Activated CD8-positive, alpha-beta T cell treated with anti-CD3 and anti-CD28 coated beads, Interleukin-2, amount 10 ng/mL, durations not matched to agents 7 days and 5 days (primary cell): ENCODE data around the gene MPP2. TPM values are rescaled to one million over a fixed set of nuclear protein-coding genes. Genes with fewer than 3 reads are reported as not detected.

Experiments
- ATAC-seq: fragments of 150-1000 bp; cut with Tn5 transposase; one replicate; pipeline ENCODE4 v1.10.0; 2021; ENCODE audit warnings: moderate library complexity
- CTCF ChIA-PET: fragments of 350-600 bp; sonication (Branson Sonifier 250); formaldehyde crosslinking; loops from one replicate; lab custom pipeline; 2021; ENCODE audit warnings: antibody characterized with exemption; lab: Charles Lee
- POLR2A ChIA-PET: fragments of 350-600 bp; sonication (Branson Sonifier 250); formaldehyde crosslinking; loops from one replicate; lab custom pipeline; 2021; ENCODE audit warnings: antibody characterized with exemption; lab: Charles Lee
- DNase-seq: peaks from one replicate; pipeline ENCODE4 v3.0.0-alpha.2; 2020
- H3K27ac Mint-ChIP-seq: one replicate; pipeline ENCODE4 v1.8.0; 2021; ENCODE audit warnings: mild to moderate bottlenecking, mixed read lengths
- H3K27me3 Mint-ChIP-seq: one replicate; pipeline ENCODE4 v1.8.0; 2021; ENCODE audit warnings: low read depth, mixed read lengths
- H3K36me3 Mint-ChIP-seq: one replicate; pipeline ENCODE4 v1.8.0; 2021; ENCODE audit warnings: low read depth, mixed read lengths
- H3K4me1 Mint-ChIP-seq: one replicate; pipeline ENCODE4 v1.8.0; 2021; ENCODE audit warnings: low read depth, mixed read lengths
- H3K4me3 Mint-ChIP-seq: one replicate; pipeline ENCODE4 v1.8.0; 2021; ENCODE audit warnings: mild to moderate bottlenecking, mixed read lengths
- H3K9me3 Mint-ChIP-seq: one replicate; pipeline ENCODE4 v1.8.0; 2022; ENCODE audit warnings: mixed read lengths; ENCODE audit not compliant: insufficient read depth
- total RNA-seq, 2 experiments: library from RNA; stranded (reverse); gene quantifications; one replicate each; pipeline ENCODE4 v1.2.3, GENCODE V29; 2021

The MPP2 gene
- total RNA-seq, 2 experiments from 2014 or later: 1.2 to 1.8 TPM

- ChIA-PET CTCF (interaction anchor here (1.2 kb wide), 1 partner anchor 201 kb away, joined by 3 read pairs; no protein-coding TSS in a partner anchor), POLR2A (no interaction called here)
- Mint-ChIP-seq H3K27me3 (peaks cover 18% of the 10 kb centered on the region), H3K27ac (no peak overlapping the region), H3K4me3 (no peak overlapping the region), H3K36me3 (no peaks in the 10 kb centered on the region), H3K4me1 (no peaks in the 10 kb centered on the region), H3K9me3 (no peaks in the 10 kb centered on the region)
- ATAC-seq (no peak), DNase-seq (no peak)
These were observed 66.5 kb downstream of the MPP2 start for GRCh38 chr17:43840814-43841213.

GRCh38 chr17:43839670-43840108 is 67.6 kb downstream of the MPP2 start:
- no peaks in the 10 kb centered on the region for H3K36me3 Mint-ChIP-seq
- ChIA-PET POLR2A (no interaction called here), CTCF (interaction anchor here (1.2 kb wide), 1 partner anchor 202 kb away, joined by 3 read pairs; no protein-coding TSS in a partner anchor)
- no peak overlapping the region for H3K27ac Mint-ChIP-seq
- no peak overlapping the region for H3K4me3 Mint-ChIP-seq
- no peak for DNase-seq
- no peaks in the 10 kb centered on the region for H3K9me3 Mint-ChIP-seq
- no peak for ATAC-seq
- H3K27me3 Mint-ChIP-seq: peaks cover 20% of the 10 kb centered on the region
- no peaks in the 10 kb centered on the region for H3K4me1 Mint-ChIP-seq

GRCh38 chr17:43834106-43834505 is 73.2 kb downstream of the MPP2 start:
- POLR2A ChIA-PET: no interaction called here
- Mint-ChIP-seq H3K4me1 (peaks cover 5% of the 10 kb centered on the region), H3K36me3 (no peaks in the 10 kb centered on the region), H3K27ac (no peak overlapping the region), H3K9me3 (no peaks in the 10 kb centered on the region), H3K4me3 (no peak overlapping the region), H3K27me3 (peaks cover 45% of the 10 kb centered on the region)
- DNase-seq (no peak), ATAC-seq (no peak)
- CTCF ChIA-PET: interaction anchor here (1.4 kb wide), 1 partner anchor 12 kb away, joined by 4 read pairs; no protein-coding TSS in a partner anchor

DNA sequence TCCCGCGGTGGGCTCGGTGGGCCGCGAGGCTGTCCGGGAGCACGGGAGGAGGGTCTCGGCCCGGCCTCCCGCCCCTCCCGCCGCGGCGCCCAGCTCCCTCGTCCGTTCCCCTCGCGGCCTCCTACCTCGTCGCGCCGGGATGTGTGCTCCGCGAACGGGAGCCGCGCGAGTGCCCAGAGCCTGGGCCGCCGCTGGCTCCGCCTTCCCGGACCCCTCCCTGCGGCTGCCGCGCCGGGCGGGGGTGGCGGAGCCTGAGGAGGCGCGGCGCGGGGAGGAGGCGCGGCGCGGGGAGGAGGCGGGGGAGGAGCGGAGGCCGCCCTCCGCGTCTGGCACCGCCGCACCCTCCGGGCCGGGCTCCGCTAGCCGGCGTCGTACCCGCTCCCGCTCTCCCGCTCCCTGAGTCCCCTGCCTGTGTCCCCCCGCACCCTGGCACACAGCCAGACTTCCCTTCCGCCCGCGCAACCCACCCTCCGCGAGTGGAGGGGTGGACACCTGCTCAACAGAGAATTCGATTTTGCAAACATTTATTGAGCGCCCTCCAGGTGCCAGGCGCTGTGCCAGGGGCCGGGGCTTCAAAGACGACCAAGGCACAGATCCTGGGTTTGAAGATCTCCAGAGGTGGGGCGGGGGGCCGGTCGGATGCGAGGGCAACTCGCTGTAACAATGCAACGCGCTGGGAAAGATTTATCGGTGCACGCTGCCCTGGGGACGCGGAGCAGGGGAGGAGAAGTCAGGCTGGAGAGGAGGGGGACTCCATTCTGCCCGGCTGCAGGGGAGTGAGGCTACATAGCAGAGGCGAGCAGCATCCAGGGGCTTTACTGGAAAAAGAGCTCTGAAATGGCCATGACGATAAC is 74.1 kb downstream of the MPP2 start, which contains the start of gene MPP3:
TSS of gene MPP3 (minus strand) at position 171 of the 854 bp plus-strand sequence. CDS start 1,240 bp downstream, outside the sequence.
- peaks cover 45% of the 10 kb centered on the region for H3K27me3 Mint-ChIP-seq
- peak within 1 kb of the TSS; percentile 50 for H3K4me3 Mint-ChIP-seq
- DNase-seq (peak; percentile 37), ATAC-seq (peak; percentile 84)
- peaks cover 5% of the 10 kb centered on the region for H3K4me1 Mint-ChIP-seq
- H3K27ac Mint-ChIP-seq: no peak within 1 kb of the TSS
- POLR2A ChIA-PET: no interaction called here
- CTCF ChIA-PET: interaction anchor here (1.4 kb wide), 1 partner anchor 13 kb away, joined by 4 read pairs; no protein-coding TSS in a partner anchor
- H3K9me3 Mint-ChIP-seq: no peaks in the 10 kb centered on the region
- no peaks in the 10 kb centered on the region for H3K36me3 Mint-ChIP-seq

DNA sequence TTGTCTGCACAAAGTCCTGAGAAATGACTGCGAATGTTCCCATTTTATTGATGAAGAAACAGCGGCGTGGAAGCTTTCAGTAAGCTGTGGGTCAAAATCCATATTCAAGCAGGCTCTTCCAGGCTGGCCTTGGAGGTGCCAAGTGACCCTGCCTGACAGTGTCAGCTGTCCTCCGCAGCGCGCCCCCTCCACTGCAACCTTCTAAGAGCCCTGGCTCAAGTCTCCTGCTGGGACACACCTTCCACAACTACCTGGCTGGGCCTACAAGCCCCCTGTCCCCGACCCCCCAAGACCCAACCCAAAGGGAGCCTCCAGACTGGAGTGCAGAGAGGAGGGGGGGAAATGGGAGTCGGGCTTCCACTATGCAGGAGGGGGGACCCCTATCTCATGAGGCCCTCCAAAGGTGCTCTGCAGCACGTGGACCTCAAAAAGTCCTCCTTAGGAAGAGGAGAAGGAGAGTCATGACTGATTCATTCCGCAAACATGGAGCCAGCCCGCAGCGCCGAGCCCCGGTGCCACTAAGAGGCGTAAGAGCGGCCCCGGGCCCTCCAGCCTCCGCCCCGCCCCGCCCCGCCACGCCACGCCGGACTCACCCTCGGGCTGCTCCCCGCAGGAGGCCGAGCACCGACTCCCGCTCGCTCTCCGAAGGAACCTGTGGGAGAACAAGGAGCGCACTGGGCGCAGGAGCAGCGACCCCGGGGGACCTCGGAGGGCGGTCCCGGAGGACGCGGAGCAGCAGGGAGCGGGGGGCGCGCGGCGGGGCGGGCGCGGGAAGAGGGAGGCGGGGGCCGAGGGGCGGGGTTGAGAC is 75.0 kb downstream of the MPP2 start:
- ChIA-PET POLR2A (no interaction called here), CTCF (interaction anchor here (1.4 kb wide), 1 partner anchor 14 kb away, joined by 4 read pairs; no protein-coding TSS in a partner anchor)
- Mint-ChIP-seq H3K36me3 (no peaks in the 10 kb centered on the region), H3K4me1 (peaks cover 5% of the 10 kb centered on the region), H3K27ac (no peak overlapping the region), H3K9me3 (no peaks in the 10 kb centered on the region), H3K4me3 (peak overlapping the region; percentile 50), H3K27me3 (peaks cover 45% of the 10 kb centered on the region)
- peak; percentile 23 for ATAC-seq
- DNase-seq: no peak

- H3K4me3 Mint-ChIP-seq: no peak overlapping the region
- H3K27me3 Mint-ChIP-seq: peaks cover 45% of the 10 kb centered on the region
- H3K4me1 Mint-ChIP-seq: peaks cover 5% of the 10 kb centered on the region
- no peaks in the 10 kb centered on the region for H3K36me3 Mint-ChIP-seq
- no peak overlapping the region for H3K27ac Mint-ChIP-seq
- ChIA-PET CTCF (interaction anchor here (1.4 kb wide), 1 partner anchor 15 kb away, joined by 4 read pairs; no protein-coding TSS in a partner anchor), POLR2A (no interaction called here)
- no peak for DNase-seq
- H3K9me3 Mint-ChIP-seq: no peaks in the 10 kb centered on the region
- no peak for ATAC-seq
These were observed 75.7 kb downstream of the MPP2 start for GRCh38 chr17:43831633-43832032.

DNA sequence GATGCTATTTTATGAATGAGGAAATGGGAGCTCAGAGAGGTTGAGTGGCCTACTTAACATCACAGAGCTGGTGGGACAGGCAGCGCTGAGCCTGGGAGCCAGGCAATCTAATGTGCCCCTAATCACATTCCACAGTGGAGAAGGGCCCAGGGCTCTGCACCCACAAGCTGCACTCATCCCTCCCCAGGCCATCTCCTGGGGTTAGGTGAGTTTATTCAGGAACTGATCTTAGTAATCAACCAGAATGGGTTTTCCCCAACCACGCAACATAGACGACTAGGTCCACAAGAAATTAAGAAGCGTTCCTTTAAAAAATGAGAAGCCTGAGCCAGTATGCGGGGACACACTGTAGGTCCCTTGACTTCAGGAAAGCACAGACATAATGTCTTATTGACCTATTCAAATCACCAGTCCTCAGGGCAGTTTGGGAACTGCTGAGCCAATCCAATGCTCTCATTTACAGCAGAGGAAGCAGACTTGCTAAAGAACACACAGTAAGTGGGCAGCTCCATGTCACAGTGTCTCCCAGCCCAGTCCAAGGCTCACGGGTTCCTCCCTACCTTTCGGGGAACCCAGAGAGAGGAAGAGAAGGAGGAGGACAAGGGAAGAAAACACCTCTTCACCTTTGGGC is 76.7 kb downstream of the MPP2 start:
- no peak overlapping the region for H3K27ac Mint-ChIP-seq
- H3K4me1 Mint-ChIP-seq: peaks cover 5% of the 10 kb centered on the region
- no peaks in the 10 kb centered on the region for H3K36me3 Mint-ChIP-seq
- CTCF ChIA-PET: interaction anchor here (1.4 kb wide), 1 partner anchor 16 kb away, joined by 4 read pairs; no protein-coding TSS in a partner anchor
- H3K4me3 Mint-ChIP-seq: no peak overlapping the region
- H3K27me3 Mint-ChIP-seq: peaks cover 40% of the 10 kb centered on the region
- no peaks in the 10 kb centered on the region for H3K9me3 Mint-ChIP-seq
- POLR2A ChIA-PET: no interaction called here
- ATAC-seq (no peak), DNase-seq (no peak)

GRCh38 chr17:43829738-43830137 is 77.6 kb downstream of the MPP2 start:
- H3K4me3 Mint-ChIP-seq: no peak overlapping the region
- H3K27ac Mint-ChIP-seq: no peak overlapping the region
- H3K4me1 Mint-ChIP-seq: peaks cover 5% of the 10 kb centered on the region
- no peaks in the 10 kb centered on the region for H3K9me3 Mint-ChIP-seq
- CTCF ChIA-PET: no interaction called here
- no peaks in the 10 kb centered on the region for H3K36me3 Mint-ChIP-seq
- peaks cover 39% of the 10 kb centered on the region for H3K27me3 Mint-ChIP-seq
- DNase-seq: no peak
- POLR2A ChIA-PET: no interaction called here
- ATAC-seq: no peak

GRCh38 chr17:43827596-43827995 is 79.7 kb downstream of the MPP2 start:
- ChIA-PET POLR2A (no interaction called here), CTCF (no interaction called here)
- Mint-ChIP-seq H3K27me3 (peaks cover 23% of the 10 kb centered on the region), H3K27ac (no peak overlapping the region), H3K9me3 (no peaks in the 10 kb centered on the region), H3K36me3 (no peaks in the 10 kb centered on the region), H3K4me1 (no peaks in the 10 kb centered on the region), H3K4me3 (no peak overlapping the region)
- ATAC-seq (no peak), DNase-seq (no peak)

GRCh38 chr17:43826206-43826605 is 81.1 kb downstream of the MPP2 start:
- CTCF ChIA-PET: no interaction called here
- no peaks in the 10 kb centered on the region for H3K4me1 Mint-ChIP-seq
- DNase-seq: no peak
- H3K27me3 Mint-ChIP-seq: peaks cover 11% of the 10 kb centered on the region
- no peaks in the 10 kb centered on the region for H3K36me3 Mint-ChIP-seq
- H3K27ac Mint-ChIP-seq: no peak overlapping the region
- POLR2A ChIA-PET: no interaction called here
- H3K9me3 Mint-ChIP-seq: no peaks in the 10 kb centered on the region
- H3K4me3 Mint-ChIP-seq: no peak overlapping the region
- no peak for ATAC-seq

DNA sequence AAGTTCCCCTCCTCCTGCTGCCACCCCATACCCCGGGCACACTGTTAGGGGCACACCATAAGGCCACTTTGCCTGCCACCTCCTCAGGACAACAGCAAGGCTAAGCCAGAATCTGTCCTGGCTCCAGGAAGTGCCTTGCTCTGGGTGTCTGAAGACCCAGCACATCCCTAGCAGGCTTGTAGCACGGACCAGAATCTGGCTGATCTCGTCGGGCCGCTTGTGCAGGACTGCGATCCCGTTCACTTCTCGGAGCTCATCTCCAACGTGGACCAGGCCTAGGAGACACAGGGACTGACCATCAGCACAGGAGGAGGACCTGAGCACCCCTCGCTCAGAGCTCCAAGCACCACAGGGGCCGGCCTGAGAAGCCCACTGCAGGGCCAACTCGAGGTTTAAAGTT is 81.8 kb downstream of the MPP2 start:
- POLR2A ChIA-PET: no interaction called here

More for the DNA sequence above, 81.8 kb downstream of the MPP2 start:
- Mint-ChIP-seq H3K27me3 (peaks cover 4% of the 10 kb centered on the region), H3K27ac (no peak overlapping the region), H3K36me3 (no peaks in the 10 kb centered on the region), H3K9me3 (no peaks in the 10 kb centered on the region), H3K4me1 (no peaks in the 10 kb centered on the region), H3K4me3 (no peak overlapping the region)
- CTCF ChIA-PET: no interaction called here
- ATAC-seq (no peak), DNase-seq (no peak)
